ENCODE data around the gene SLC17A4.
"Not testable (repeated sequence)": the region's sequence is repeated elsewhere in the genome, so short reads cannot be mapped to it uniquely, and the experiment has no call there.

Gene SLC17A4

DNA sequence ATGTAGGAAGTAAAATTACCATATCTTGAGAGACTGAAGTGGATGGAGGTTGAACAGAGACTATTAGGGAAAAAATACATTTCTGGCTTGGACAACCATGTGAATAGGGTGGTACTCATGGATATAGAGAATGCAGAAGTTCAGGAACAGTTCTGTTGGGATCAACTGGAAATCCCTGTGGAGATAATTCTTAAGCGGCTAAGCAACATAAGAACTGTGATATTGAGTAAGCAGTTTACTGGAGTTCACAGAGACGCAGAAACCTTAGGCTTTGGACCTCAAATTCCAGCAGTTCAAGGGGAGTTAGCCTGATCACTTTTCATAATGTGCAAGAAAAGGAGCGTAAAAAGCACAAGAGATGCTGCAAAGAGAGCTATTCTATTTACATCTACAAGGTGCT lies 23.6 kb upstream of the SLC17A4 start:
- Histone ChIP-seq H3K4me1 (ENCODE audit: insufficient read depth, low read length) (no peaks in the 10 kb centered on the region), H3K9ac (ENCODE audit: low read length) (no peak overlapping the region), H3K27ac (ENCODE audit: low read depth, low read length) (no peak overlapping the region), H3K27me3 (ENCODE audit: control insufficient read depth in 1 of 2, insufficient read depth in 2 of 2, low read length in 2 of 2) (no peaks in the 10 kb centered on the region), H3K4me3 (ENCODE audit: low read depth in 1 of 2, low read length in 2 of 2) (no peak overlapping the region), H3K9me3 (ENCODE audit: low read length) (no peaks in the 10 kb centered on the region), H3K36me3 (ENCODE audit: insufficient read depth, low read length) (no peaks in the 10 kb centered on the region)

DNA sequence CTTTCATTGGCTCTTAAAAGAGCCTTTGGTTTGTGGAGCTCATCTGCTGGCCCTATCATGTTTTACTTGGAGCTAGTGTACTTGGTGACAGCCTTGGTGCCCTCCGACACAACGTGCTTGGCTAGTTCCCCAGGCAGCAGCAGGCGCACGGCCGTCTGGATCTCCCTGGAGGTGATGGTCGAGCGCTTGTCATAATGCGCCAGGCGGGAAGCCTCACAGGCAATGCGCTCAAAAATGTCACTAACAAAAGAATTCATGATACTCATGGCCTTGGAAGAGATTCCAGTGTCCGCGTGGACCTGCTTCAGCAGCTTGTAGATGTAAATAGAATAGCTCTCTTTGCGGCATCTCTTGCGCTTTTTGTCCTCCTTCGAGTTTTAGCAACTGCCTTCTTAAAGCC lies 22.8 kb upstream of the SLC17A4 start:
- Histone ChIP-seq H3K9ac (ENCODE audit: low read length) (no peak overlapping the region), H3K27me3 (ENCODE audit: control insufficient read depth in 1 of 2, insufficient read depth in 2 of 2, low read length in 2 of 2) (no peaks in the 10 kb centered on the region), H3K36me3 (ENCODE audit: insufficient read depth, low read length) (no peaks in the 10 kb centered on the region), H3K27ac (ENCODE audit: low read depth, low read length) (no peak overlapping the region), H3K4me3 (ENCODE audit: low read depth in 1 of 2, low read length in 2 of 2) (no peak overlapping the region), H3K9me3 (ENCODE audit: low read length) (no peaks in the 10 kb centered on the region), H3K4me1 (ENCODE audit: insufficient read depth, low read length) (no peaks in the 10 kb centered on the region)

DNA sequence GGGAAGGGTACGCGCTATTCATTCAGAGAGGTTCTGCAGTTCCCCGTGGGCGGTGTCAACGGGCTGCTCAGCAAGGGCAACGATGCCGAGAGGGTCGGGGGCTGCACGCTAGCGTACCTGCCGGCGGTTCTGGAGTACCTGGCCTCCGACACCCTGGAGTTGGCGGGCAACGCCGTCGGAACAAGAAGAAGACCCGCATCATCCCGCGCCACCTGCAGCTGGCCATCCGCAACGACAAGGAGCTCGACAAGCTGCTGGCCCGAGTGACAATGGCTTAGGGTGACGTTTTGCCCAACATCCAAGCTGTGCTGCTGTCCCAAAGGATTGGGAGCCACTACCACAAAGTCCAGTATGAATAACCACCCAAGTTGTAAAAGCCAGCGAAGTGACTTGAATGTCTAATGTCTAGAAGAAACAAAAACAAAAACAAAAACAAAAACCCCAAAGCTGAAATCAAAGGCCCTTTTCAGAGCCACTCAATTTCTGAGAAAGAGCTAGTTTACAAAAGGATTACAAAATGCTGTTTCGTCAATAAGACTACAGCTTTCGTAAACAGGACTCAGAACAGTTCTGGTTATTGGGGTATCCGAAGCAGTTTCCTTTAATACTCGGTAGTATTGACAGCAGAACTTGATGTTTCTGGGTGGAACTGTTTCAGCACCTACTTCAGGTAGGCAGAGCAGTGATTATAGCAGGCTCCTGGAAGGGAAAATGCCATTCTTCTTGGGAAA lies 21.9 kb upstream of the SLC17A4 start:
- H3K27ac ChIP-seq (ENCODE audit: low read depth, low read length), result no peak overlapping the region

DNA sequence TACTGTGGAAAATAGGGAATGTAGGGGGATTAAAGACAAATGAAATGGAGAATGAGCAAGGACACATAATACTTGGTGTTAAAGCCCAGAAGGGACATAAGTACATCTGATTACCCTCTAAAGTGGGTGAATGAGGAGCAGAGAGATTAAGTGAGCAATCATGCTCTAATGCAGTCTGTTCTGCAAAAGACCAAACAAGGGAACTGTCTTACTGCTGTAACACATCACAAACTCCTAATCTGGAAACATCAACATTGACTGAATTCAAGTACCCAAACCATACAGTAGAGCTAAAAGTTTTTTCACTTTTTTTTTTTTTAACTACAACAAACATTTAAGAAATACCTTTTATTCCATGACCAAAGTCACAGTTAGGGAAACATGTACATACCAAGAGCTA lies 19.3 kb upstream of the SLC17A4 start:
- no peak overlapping the region for H3K27ac ChIP-seq (ENCODE audit: low read depth, low read length)
- no peaks in the 10 kb centered on the region for H3K9me3 ChIP-seq (ENCODE audit: low read length)
- H3K27me3 ChIP-seq (ENCODE audit: control insufficient read depth in 1 of 2, insufficient read depth in 2 of 2, low read length in 2 of 2), result no peaks in the 10 kb centered on the region
- H3K4me3 ChIP-seq (ENCODE audit: low read depth in 1 of 2, low read length in 2 of 2), result no peak overlapping the region
- H3K9ac ChIP-seq (ENCODE audit: low read length), result no peak overlapping the region
- no peaks in the 10 kb centered on the region for H3K36me3 ChIP-seq (ENCODE audit: insufficient read depth, low read length)
- no peaks in the 10 kb centered on the region for H3K4me1 ChIP-seq (ENCODE audit: insufficient read depth, low read length)

More for the DNA sequence above, 21.9 kb upstream of the SLC17A4 start:
- Histone ChIP-seq H3K36me3 (ENCODE audit: insufficient read depth, low read length) (no peaks in the 10 kb centered on the region), H3K4me1 (ENCODE audit: insufficient read depth, low read length) (no peaks in the 10 kb centered on the region), H3K27me3 (ENCODE audit: control insufficient read depth in 1 of 2, insufficient read depth in 2 of 2, low read length in 2 of 2) (no peaks in the 10 kb centered on the region), H3K9ac (ENCODE audit: low read length) (no peak overlapping the region), H3K4me3 (ENCODE audit: low read depth in 1 of 2, low read length in 2 of 2) (no peak overlapping the region), H3K9me3 (ENCODE audit: low read length) (no peaks in the 10 kb centered on the region)

DNA sequence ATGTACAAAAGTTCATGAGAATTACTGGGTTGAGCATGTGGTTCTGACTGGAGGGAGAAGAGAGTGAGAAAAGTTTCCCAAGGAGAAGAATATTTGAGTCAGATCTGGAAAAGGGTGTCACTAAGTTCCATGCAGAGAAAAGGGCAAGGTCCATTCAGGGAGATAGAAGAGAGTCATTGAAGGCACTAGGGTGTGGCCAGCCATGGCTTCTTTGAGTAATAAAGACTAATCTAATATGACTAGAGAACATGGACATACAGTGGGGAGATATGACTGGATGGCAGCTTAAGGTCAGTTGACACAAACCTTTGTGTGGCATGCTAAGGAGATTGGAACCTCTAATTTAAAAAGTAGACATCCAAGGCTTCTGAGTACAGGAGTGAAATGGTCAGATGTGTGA lies 10.7 kb upstream of the SLC17A4 start:
- no peak overlapping the region for H3K4me3 ChIP-seq (ENCODE audit: low read depth in 1 of 2, low read length in 2 of 2)
- H3K9me3 ChIP-seq (ENCODE audit: low read length), result no peaks in the 10 kb centered on the region
- H3K36me3 ChIP-seq (ENCODE audit: insufficient read depth, low read length), result no peaks in the 10 kb centered on the region
- H3K9ac ChIP-seq (ENCODE audit: low read length), result no peak overlapping the region
- H3K4me1 ChIP-seq (ENCODE audit: insufficient read depth, low read length), result no peaks in the 10 kb centered on the region
- no peaks in the 10 kb centered on the region for H3K27me3 ChIP-seq (ENCODE audit: control insufficient read depth in 1 of 2, insufficient read depth in 2 of 2, low read length in 2 of 2)
- no peak overlapping the region for H3K27ac ChIP-seq (ENCODE audit: low read depth, low read length)

DNA sequence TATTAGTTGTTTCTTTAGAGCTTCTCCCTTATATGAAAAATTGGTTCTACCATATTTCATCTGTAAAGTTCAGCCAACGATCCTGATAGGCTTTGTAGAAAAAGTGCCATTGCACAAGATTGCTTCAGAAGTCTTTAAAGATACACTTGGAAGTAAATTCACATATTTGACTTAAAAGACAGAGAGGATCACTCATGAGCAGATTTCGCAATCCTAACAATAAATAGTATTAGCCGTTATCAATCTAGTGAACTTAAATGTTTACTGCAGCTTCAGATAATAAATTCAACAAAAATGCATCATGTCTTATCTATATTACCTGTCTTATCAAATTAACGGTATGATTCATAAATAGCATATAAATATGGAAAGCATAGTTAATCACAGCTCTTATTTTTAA lies 8.7 kb upstream of the SLC17A4 start:
- Histone ChIP-seq H3K36me3 (ENCODE audit: insufficient read depth, low read length) (no peaks in the 10 kb centered on the region), H3K9me3 (ENCODE audit: low read length) (no peaks in the 10 kb centered on the region), H3K4me1 (ENCODE audit: insufficient read depth, low read length) (no peaks in the 10 kb centered on the region), H3K27ac (ENCODE audit: low read depth, low read length) (no peak overlapping the region), H3K9ac (ENCODE audit: low read length) (no peak overlapping the region), H3K4me3 (ENCODE audit: low read depth in 1 of 2, low read length in 2 of 2) (no peak overlapping the region), H3K27me3 (ENCODE audit: control insufficient read depth in 1 of 2, insufficient read depth in 2 of 2, low read length in 2 of 2) (no peaks in the 10 kb centered on the region)

DNA sequence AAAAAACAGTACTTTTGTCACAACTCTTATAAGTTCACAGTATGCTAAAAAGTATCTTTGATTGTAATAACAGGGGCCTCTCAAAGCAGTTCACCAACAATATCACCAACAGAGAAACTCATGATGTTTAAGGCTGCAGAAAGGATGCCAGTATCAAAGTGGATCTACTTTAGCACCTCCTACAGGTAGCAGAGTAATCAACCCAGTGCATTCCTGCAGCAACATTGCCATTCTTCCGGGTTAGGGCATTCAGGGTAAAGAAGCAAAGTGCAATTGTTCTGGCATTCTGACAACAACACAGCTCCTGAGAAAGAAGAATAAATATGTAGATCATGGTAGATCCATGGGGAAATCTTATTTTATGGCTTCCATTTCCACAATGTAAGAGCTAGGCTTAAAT lies 7.6 kb upstream of the SLC17A4 start:
- Histone ChIP-seq H3K4me3 (ENCODE audit: low read depth in 1 of 2, low read length in 2 of 2) (no peak overlapping the region), H3K9ac (ENCODE audit: low read length) (no peak overlapping the region), H3K36me3 (ENCODE audit: insufficient read depth, low read length) (no peaks in the 10 kb centered on the region), H3K4me1 (ENCODE audit: insufficient read depth, low read length) (no peaks in the 10 kb centered on the region), H3K27ac (ENCODE audit: low read depth, low read length) (no peak overlapping the region), H3K27me3 (ENCODE audit: control insufficient read depth in 1 of 2, insufficient read depth in 2 of 2, low read length in 2 of 2) (no peaks in the 10 kb centered on the region), H3K9me3 (ENCODE audit: low read length) (no peaks in the 10 kb centered on the region)

DNA sequence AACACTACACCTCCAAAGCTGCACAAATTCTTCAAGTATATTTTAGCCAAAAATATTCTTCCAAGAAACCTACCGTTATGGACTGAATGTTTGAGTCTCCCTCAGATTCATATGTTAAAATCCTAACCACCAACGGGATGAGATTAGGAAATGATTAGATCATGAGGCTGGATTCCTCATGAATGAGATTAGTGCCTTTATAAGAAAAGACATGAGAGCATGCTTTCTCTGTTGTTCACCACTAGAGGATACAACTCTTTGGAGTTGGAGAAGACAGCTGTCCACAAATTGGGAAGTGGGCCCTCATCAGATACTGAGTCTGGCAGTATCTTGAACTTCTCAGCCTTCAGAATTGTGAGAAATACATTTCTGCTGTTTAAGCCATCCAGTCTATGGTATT lies 7.1 kb upstream of the SLC17A4 start:
- H3K4me3 ChIP-seq (ENCODE audit: low read depth in 1 of 2, low read length in 2 of 2), result no peak overlapping the region
- H3K27ac ChIP-seq (ENCODE audit: low read depth, low read length), result no peak overlapping the region
- H3K27me3 ChIP-seq (ENCODE audit: control insufficient read depth in 1 of 2, insufficient read depth in 2 of 2, low read length in 2 of 2), result no peaks in the 10 kb centered on the region

DNA sequence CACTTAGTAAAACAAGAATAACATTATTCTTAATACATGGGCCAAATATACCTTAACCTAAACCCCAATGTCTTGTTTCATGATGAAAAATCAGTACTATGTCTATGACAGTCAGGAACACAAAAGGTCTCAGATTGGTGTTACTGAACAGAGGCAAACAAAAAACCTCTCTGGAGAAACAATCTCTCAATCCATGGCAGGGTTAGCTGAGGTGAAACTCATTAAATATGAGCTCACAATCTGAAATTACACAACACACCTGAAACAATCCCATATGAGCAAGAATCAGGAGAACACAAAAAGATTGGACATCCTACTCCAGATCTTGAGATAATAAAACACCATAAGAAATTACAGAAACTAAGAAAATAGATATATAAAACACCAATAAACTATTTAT lies 6.5 kb upstream of the SLC17A4 start:
- H3K9ac ChIP-seq (ENCODE audit: low read length), result no peak overlapping the region

More for the DNA sequence above, 7.1 kb upstream of the SLC17A4 start:
- Histone ChIP-seq H3K4me1 (ENCODE audit: insufficient read depth, low read length) (no peaks in the 10 kb centered on the region), H3K9ac (ENCODE audit: low read length) (no peak overlapping the region), H3K9me3 (ENCODE audit: low read length) (no peaks in the 10 kb centered on the region), H3K36me3 (ENCODE audit: insufficient read depth, low read length) (no peaks in the 10 kb centered on the region)

DNA sequence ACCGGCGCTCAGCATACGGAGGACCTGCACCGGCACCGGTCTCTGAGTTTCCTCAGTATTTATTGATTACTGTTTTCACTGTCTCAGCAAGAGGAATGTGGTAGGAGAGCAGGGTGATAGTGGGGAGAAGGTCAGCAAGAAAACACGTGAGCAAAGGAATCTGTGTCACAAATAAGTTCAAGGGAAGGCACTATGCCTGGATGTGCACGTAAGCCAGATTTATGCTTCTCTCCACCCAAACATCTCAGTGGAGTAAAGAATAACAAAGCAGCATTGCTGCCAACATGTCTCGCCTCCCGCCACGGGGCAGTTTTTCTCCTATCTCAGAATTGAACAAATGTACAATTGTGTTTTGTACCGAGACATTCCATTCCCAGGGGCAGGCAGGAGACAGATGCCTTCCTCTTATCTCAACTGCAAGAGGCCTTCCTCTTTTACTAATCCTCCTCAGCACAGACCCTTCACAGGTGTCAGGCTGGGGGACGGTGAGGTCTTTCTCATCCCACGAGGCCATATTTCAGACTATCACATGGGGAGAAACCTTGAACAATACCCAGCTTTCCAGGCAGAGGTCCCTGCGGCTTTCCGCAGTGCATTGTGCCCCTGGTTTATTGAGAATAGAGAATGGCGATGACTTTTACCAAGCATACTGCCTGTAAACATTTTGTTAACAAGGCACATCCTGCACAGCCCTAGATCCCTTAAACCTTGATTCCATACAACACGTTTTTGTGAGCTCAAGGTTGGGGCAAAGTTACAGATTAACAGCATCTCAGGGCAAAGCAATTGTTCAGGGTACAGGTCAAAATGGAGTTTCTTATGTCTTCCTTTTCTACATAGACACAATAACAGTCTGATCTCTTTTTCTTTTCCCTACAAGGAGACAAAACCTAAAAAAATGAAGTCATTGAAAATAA lies 5.7 kb upstream of the SLC17A4 start:
- not testable (repeated sequence) for H3K4me3 ChIP-seq (ENCODE audit: low read depth in 1 of 2, low read length in 2 of 2); H3K9me3 ChIP-seq (ENCODE audit: low read length); H3K36me3 ChIP-seq (ENCODE audit: insufficient read depth, low read length); H3K27ac ChIP-seq (ENCODE audit: low read depth, low read length); H3K9ac ChIP-seq (ENCODE audit: low read length); H3K27me3 ChIP-seq (ENCODE audit: control insufficient read depth in 1 of 2, insufficient read depth in 2 of 2, low read length in 2 of 2); H3K4me1 ChIP-seq (ENCODE audit: insufficient read depth, low read length)

More for the DNA sequence above, 6.5 kb upstream of the SLC17A4 start:
- Histone ChIP-seq H3K4me1 (ENCODE audit: insufficient read depth, low read length) (no peaks in the 10 kb centered on the region), H3K27me3 (ENCODE audit: control insufficient read depth in 1 of 2, insufficient read depth in 2 of 2, low read length in 2 of 2) (no peaks in the 10 kb centered on the region), H3K27ac (ENCODE audit: low read depth, low read length) (no peak overlapping the region), H3K4me3 (ENCODE audit: low read depth in 1 of 2, low read length in 2 of 2) (no peak overlapping the region), H3K9me3 (ENCODE audit: low read length) (no peaks in the 10 kb centered on the region), H3K36me3 (ENCODE audit: insufficient read depth, low read length) (no peaks in the 10 kb centered on the region)

DNA sequence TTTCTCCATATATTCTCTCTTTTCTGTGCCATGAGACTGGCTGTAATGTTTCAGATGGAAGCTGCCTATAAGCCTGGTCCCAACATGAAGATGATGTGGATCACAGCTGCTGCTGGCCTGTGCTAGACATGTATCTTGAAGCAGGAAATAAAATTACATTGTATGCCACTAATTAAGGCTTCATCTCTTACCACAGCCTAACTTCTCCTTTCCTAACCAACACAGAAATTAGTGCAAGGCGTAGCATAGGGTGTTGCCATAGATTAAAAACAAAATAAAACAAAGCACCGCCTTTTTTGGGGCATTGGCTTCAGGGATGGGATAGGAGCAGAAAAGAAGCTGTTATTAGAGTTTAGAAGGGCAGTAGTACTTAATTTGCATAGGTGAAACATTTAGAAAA lies 4.7 kb upstream of the SLC17A4 start:
- H3K4me1 ChIP-seq (ENCODE audit: insufficient read depth, low read length), result no peaks in the 10 kb centered on the region
- no peaks in the 10 kb centered on the region for H3K36me3 ChIP-seq (ENCODE audit: insufficient read depth, low read length)
- no peak overlapping the region for H3K27ac ChIP-seq (ENCODE audit: low read depth, low read length)

More for the DNA sequence above, 4.7 kb upstream of the SLC17A4 start:
- H3K4me3 ChIP-seq (ENCODE audit: low read depth in 1 of 2, low read length in 2 of 2), result no peak overlapping the region
- H3K27me3 ChIP-seq (ENCODE audit: control insufficient read depth in 1 of 2, insufficient read depth in 2 of 2, low read length in 2 of 2), result no peaks in the 10 kb centered on the region
- no peaks in the 10 kb centered on the region for H3K9me3 ChIP-seq (ENCODE audit: low read length)
- H3K9ac ChIP-seq (ENCODE audit: low read length), result no peak overlapping the region
